ENCODE measurements around the gene PPP1R14C.

Gene PPP1R14C

GRCh38 chr6:150139533-150139932 is 3.3 kb upstream of the PPP1R14C start:
- DNase-seq: no peak

GRCh38 chr6:150140236-150140969 is 2.4 kb upstream of the PPP1R14C start:
- DNase-seq: no peak

DNA sequence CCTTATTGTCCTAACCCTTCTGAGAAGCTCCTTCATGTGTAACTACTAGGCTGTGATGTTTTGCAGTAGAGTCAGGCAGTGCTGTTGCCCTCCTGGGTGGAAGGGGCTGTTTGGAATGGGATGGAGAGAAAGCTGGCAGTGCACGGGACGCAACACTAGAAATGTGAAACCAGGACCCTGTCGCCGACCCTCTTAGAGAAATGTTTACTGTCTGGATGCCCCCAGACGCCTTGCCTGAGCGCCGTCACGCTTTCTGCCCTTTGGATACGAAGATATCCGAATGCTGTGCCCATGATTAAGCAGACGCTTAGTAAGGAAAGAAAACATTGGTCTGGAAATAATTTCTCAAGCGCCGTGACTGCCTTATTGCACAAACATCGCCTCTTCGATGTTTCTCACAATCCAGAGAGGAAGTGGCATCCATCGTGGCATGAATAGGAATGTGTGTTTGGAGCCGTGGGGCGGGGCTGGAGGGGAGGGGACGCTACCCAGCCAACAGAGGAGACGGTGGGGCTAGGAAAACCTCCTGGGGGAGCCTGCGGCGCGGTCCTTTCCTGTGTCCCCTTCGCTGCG is 661 bp upstream of the PPP1R14C start:
- no peak for DNase-seq

- DNase-seq: no peak
Measured at GRCh38 chr6:150143516-150144293, 861 bp downstream of the PPP1R14C start.

DNA sequence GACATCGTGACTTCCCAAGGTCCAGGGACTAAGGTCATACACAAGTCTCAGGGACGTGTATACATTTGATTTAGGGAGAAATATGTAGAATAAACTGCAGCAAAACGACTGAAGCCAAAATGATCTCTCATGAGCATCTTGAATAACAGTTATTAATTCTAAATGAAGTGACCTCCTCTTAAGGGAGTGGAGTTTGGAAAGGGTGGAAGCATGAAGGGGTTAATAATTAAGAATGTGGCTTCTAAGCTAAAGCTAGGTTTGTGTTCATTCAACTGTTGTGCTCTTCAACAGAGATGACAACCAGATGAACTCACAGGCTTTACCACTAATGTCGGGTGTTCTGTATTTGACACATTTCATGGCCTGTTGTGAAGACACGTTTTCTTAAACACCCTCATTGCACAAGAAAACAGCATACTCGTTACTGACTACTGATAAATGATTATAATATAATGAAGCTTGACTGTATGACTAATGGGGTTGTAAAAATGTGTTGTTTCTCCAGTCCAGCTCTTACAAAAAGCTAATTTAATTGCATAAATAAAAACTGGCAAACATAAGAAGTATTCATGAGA is 1.5 kb downstream of the PPP1R14C start:
- DNase-seq: no peak

DNA sequence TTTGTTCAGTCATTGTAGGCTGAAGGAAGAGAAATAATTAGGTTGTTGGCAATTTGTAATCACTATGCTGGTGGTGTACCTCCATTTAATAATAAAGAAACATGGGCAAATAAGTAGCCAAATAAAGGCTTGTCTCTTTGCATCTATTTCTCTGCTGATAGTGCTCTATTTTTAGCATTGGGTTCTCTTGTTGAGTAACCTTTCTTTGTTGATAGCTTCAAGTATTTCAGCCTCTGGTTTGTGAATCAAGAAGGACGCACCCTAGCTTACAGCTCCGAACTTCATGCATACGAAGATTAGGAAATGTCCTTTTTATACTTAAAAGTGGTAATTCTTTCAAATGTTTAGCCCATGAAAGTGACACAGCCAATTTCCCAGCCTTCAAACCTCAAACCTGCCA is 2.6 kb downstream of the PPP1R14C start:
- no peak for DNase-seq

- no peak for DNase-seq
Measured at GRCh38 chr6:150145830-150146229, 3.0 kb downstream of the PPP1R14C start.

GRCh38 chr6:150146436-150146835 is 3.6 kb downstream of the PPP1R14C start:
- no peak for DNase-seq

GRCh38 chr6:150149146-150149545 is 6.3 kb downstream of the PPP1R14C start:
- no peak for DNase-seq

DNA sequence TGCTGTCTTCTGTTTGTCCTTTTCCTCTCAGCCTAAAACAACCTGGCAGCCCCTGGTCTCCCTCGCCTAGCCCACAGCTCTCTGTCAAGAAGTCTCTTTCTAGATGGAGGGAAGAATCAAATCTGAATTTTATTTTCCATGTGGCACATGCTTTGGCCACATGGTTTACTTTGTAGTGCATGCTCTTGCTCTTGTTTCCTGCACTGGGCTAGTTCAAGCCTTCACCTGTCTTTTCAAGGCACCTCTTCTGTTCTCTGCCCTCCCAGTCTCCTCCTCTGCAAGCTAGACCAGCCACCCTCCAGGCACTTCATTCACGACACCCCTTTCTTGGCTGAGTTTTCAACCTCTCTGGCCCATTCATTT is 7.6 kb downstream of the PPP1R14C start:
- no peak for DNase-seq

- no peak for DNase-seq
Measured at GRCh38 chr6:150150821-150151646, 8.2 kb downstream of the PPP1R14C start.

DNA sequence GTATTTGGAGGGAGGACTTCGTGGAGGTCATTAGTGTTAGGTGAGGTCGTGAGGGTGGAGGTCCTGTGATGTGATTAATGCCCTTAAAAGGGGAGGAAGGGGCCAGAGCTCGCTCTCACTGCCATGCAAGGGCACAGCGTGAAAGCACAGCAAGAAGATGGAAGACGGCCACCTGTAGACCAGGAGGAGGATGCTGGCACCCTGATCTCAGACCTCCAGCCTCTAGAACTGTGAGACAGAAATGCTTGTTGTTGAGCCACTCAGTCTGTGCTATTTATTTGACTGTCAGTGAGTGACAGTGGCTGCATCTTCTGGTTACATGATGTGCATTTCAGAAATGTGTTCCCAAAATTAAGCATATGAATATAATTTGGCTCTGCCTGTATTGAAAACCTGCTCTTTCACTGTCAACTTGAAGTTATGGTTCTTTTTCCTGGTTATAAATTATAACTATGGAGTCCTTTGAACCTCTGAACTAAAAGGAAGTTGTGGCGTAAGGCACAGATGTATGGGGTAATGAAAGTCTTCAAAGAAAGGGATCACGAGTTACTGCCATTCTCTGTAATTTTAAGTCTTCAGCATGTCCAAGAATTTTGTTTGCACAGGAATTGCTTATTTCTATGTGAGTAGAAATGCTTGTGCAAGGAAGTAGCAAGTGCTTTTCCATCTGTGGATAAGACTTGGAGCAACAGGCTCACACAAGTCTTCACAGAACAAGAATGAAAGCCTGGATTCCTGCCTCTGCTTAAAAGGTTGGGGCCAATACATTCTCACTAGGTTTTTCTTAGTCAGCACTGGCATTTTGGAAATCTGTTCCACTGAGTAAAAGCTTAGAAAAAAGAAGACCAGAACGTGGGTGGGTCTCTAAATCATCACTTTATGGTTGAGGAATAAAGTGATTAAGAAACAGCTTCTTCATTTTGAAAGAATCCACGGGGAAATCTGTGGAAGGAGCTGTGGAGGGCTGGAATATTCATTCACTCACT is 10.3 kb downstream of the PPP1R14C start:
- DNase-seq: no peak

GRCh38 chr6:150153905-150154492 is 11.2 kb downstream of the PPP1R14C start:
- DNase-seq: no peak

GRCh38 chr6:150156460-150156859 is 13.6 kb downstream of the PPP1R14C start:
- DNase-seq: no peak

GRCh38 chr6:150157081-150157480 is 14.2 kb downstream of the PPP1R14C start:
- no peak for DNase-seq

DNA sequence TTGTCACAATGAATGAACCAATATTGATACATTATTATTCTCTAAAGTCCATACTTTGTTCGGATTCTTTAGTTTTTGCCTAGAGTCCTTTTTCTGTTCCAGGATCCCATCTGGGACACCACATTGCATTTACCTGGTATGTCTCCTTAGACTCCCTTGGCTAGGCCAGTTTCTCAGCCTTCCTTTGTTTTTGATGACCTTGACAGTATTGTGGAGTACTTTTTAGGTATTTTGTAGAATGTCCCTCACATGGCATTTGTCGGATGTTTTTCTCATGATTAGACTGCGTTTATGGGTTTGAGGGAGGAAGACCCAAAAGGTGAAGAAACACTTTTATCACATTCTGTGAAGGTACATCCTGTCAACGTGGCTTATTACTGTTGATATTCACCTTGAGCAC is 16.9 kb downstream of the PPP1R14C start:
- no peak for DNase-seq

GRCh38 chr6:150163970-150164369 is 21.1 kb downstream of the PPP1R14C start:
- DNase-seq: no peak

- no peak for DNase-seq
Measured at GRCh38 chr6:150165020-150165702, 22.3 kb downstream of the PPP1R14C start.

DNA sequence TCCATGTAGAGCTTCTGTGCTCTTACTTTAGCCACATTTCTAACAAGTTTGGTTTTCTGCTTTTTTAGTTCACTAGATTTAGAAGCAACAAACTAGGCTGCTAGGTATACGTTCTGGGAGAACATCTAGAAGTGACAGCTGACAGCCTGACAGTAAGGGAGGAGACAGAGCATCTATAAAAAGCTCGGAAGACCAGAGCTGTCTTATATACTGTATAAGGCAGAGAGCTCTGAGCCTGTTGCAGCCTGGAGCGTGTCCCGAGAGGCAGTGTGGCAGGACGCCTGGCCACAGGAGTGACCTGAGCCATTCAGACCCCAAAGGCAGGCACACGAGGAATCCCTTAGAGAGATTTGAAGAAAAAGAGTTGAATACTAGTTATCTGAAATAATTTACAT is 24.6 kb downstream of the PPP1R14C start:
- no peak for DNase-seq

DNA sequence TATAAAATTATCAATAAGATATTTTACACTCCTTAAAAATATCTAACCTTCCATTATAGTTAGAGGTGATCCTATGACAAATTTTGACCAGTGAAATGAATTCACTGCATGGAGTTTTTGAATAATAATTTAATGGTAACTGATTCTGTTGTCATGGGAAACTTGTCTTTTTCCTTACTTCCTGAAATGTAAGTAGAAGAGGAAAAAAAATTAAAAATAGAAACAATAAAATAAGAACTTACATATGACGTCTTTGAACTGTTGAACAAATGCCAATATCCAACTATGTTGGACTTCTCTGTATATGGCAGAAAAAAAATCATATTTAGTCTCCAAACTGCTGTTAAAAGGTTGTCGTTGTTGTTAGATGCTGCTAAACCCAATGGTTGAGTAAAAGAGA is 26.3 kb downstream of the PPP1R14C start:
- DNase-seq: no peak

- DNase-seq: no peak
Measured at GRCh38 chr6:150169609-150170008, 26.8 kb downstream of the PPP1R14C start.
